Measurements from ENCODE around the gene NOTCH1. TPM values are rescaled to one million over a fixed set of nuclear protein-coding genes. Genes with fewer than 3 reads are reported as not detected.

The NOTCH1 gene
- total RNA-seq, 1 donor from 2014 or later: 17.6 TPM

DNA sequence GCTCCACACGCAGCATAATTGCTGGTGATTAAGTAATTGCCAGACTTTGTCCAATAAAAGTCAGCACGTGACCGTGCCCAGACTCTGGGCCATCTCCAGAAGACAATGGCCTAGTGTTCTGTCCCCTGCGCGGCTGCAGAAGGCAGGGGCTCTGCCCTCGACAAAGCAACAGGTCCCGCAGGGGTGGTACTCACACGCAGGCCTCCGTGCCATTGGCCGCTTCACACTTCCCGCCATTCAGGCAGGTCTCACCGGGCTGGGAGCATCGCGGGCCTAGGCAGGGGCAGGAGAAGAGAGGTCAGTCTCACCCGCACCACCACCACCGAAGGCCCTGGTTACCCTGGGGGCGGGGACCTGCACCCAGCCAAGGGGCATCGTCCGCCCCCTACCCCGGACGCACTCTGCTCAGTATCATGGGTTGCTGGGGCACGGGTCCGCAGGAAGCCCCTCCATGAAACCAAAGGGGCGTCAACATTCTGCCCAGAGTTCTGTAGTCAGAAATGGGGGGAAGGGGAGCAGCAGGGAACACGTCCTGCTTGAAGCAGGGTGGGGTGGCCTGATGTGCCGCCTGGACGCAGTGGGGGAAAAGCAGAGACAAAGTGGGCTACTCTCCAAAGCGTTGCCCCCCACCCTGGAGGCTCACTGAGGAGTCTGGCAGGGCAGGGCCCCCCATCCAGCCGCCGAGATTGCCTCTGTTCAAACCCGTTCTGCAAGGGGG is 1.9 kb downstream of the NOTCH1 start:
- intact Hi-C loops (cut with micrococcal nuclease): no loop called here
- H3K27ac ChIP-seq (replicated peaks): peak overlapping the region; percentile 98

GRCh38 chr9:136543280-136543679 is 2.6 kb downstream of the NOTCH1 start:
- Histone ChIP-seq H3K9me3 (replicated peaks) (no peaks in the 10 kb centered on the region), H3K27ac (replicated peaks) (peak overlapping the region; percentile 98), H3K36me3 (no peaks in the 10 kb centered on the region), H3K4me3 (peak overlapping the region; percentile 98), H3K27me3 (ENCODE audit: low read depth) (no peaks in the 10 kb centered on the region), H3K4me1 (peaks cover 93% of the 10 kb centered on the region)
- TF ChIP-seq, protein P1, sequence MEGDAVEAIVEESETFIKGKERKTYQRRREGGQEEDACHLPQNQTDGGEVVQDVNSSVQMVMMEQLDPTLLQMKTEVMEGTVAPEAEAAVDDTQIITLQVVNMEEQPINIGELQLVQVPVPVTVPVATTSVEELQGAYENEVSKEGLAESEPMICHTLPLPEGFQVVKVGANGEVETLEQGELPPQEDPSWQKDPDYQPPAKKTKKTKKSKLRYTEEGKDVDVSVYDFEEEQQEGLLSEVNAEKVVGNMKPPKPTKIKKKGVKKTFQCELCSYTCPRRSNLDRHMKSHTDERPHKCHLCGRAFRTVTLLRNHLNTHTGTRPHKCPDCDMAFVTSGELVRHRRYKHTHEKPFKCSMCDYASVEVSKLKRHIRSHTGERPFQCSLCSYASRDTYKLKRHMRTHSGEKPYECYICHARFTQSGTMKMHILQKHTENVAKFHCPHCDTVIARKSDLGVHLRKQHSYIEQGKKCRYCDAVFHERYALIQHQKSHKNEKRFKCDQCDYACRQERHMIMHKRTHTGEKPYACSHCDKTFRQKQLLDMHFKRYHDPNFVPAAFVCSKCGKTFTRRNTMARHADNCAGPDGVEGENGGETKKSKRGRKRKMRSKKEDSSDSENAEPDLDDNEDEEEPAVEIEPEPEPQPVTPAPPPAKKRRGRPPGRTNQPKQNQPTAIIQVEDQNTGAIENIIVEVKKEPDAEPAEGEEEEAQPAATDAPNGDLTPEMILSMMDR (IDR thresholded peaks at IDR 0.05; ENCODE audit: borderline replicate concordance): no peak
- no peak for DNase-seq
- intact Hi-C loops (cut with micrococcal nuclease): no loop called here

More for the DNA sequence above, 1.9 kb downstream of the NOTCH1 start:
- Histone ChIP-seq H3K4me1 (peaks cover 86% of the 10 kb centered on the region), H3K4me3 (peak overlapping the region; percentile 98), H3K36me3 (no peaks in the 10 kb centered on the region), H3K27me3 (ENCODE audit: low read depth) (no peaks in the 10 kb centered on the region), H3K9me3 (replicated peaks) (no peaks in the 10 kb centered on the region)
- TF ChIP-seq, protein P1 (IDR thresholded peaks at IDR 0.05; ENCODE audit: borderline replicate concordance): no peak
- no peak for DNase-seq

GRCh38 chr9:136542241-136543040 is 3.4 kb downstream of the NOTCH1 start:
- Histone ChIP-seq H3K4me1 (peaks cover 95% of the 10 kb centered on the region), H3K4me3 (peak overlapping the region; percentile 98), H3K9me3 (replicated peaks) (no peaks in the 10 kb centered on the region), H3K36me3 (peaks cover 4% of the 10 kb centered on the region), H3K27me3 (ENCODE audit: low read depth) (no peaks in the 10 kb centered on the region), H3K27ac (replicated peaks) (peak overlapping the region; percentile 98)
- DNase-seq: no peak
- TF ChIP-seq, protein P1 (IDR thresholded peaks at IDR 0.05; ENCODE audit: borderline replicate concordance): no peak
- intact Hi-C loops (cut with micrococcal nuclease): no loop called here

- Histone ChIP-seq H3K4me3 (peak overlapping the region; percentile 98), H3K4me1 (peaks cover 95% of the 10 kb centered on the region), H3K9me3 (replicated peaks) (no peaks in the 10 kb centered on the region), H3K27me3 (ENCODE audit: low read depth) (no peaks in the 10 kb centered on the region), H3K27ac (replicated peaks) (peak overlapping the region; percentile 98), H3K36me3 (peaks cover 11% of the 10 kb centered on the region)
- TF ChIP-seq, protein P1 (IDR thresholded peaks at IDR 0.05; ENCODE audit: borderline replicate concordance): no peak
- intact Hi-C loops (cut with micrococcal nuclease): no loop called here
- DNase-seq: no peak
Measured at GRCh38 chr9:136541709-136542108, 4.1 kb downstream of the NOTCH1 start.

GRCh38 chr9:136541179-136541578 is 4.7 kb downstream of the NOTCH1 start:
- Histone ChIP-seq H3K4me1 (peaks cover 95% of the 10 kb centered on the region), H3K9me3 (replicated peaks) (no peaks in the 10 kb centered on the region), H3K27me3 (ENCODE audit: low read depth) (no peaks in the 10 kb centered on the region), H3K27ac (replicated peaks) (peak overlapping the region; percentile 98), H3K4me3 (peak overlapping the region; percentile 98), H3K36me3 (peaks cover 12% of the 10 kb centered on the region)
- DNase-seq: no peak
- intact Hi-C loops (cut with micrococcal nuclease): no loop called here
- TF ChIP-seq, protein P1 (IDR thresholded peaks at IDR 0.05; ENCODE audit: borderline replicate concordance): no peak
